NCI-H524 (cell line): ENCODE results near the gene CANT1.

Experiments
- DNase-seq, 2 experiments: peaks; one replicate each; lab custom pipeline; 2025; lab: John Stamatoyannopoulos, UW

Gene CANT1

DNA sequence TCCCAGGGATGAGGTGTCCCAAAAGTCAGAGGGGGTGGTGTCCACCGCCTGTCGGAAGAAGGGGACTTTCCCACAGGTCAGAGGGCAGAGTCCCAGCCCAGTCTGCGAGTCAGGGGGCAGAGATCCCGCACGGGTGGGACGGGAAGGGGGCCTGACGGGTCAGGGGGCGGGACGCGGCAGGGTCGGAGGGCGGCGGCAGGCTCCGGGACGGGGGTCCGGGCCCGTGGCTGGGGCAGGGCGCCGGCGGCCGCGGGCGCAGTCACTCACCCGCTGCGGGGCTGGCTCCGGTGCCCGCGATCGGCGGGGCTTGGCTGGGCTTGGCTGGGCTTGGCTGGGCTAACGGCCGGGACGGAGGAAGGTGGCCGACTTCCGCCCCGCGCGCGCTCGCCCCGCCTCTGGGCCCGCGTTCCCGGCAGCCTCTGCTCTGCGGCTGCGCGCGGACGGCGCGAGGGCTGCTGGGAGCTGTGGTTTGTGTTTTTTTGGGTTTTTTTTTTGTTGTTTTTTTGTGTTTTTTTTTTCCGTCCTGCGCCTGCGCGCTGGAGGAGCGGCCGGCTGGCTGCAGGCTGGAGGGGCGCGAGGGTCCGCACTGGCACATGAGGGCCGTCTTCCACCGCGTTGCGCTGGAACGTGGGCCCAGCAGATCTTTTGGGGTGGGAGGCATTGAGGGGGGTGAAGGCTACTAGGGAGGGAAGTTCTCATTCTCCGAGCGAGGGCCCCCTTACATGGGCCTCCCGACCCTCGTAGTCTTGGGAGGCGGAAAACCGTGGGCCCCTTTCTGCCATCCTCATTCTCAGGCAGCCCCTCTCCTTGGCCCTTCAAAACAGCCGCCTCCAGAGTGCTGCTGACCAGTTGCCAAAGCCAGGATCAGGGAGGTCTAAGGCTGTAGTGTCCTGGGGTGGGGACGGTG is at the start of gene CANT1:
Gene CANT1, minus strand, starts transcription at position 368 of the 907 bp plus-strand sequence. CDS start 12,142 bp downstream, outside the sequence.
- peak; percentile 86 to 91 for DNase-seq

- DNase-seq = no peak
Observed at GRCh38 chr17:79057737-79058385, 48.3 kb upstream of the CANT1 start.

- no peak for DNase-seq
Observed at GRCh38 chr17:79055197-79055596, 45.6 kb upstream of the CANT1 start.

GRCh38 chr17:79054200-79054960 is 44.8 kb upstream of the CANT1 start:
- no peak for DNase-seq

DNA sequence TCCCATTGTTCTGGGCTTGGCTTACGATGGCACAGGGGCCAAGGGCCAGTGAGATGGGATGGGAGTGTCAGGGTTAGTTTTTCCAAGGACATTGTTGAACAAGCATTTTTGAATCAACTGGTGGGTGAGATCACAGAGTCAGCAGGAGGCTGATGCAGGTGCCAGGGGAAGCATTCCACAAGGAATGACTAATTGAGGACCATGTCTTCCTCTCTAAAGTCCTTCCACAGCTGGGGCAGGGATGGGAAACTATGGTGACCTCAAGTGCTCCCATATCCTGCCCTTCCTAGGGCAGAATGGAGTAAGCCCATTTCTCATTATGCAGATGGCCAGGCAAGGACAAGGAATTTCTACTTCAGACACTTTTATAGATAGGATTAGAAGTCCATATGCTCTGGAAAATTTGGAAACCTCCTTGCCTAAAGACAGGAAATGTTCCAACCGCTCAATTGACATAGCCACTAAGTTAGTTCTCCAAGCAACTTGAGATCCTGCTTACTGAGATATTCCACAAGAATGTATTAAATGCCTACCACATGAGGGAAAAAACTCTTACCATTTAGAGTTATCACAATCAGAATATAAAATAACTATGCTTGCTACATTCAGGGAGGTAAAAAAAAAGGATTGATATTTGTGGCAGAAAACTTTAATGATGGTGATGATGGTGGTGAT is 43.8 kb upstream of the CANT1 start:
- peak; percentile 35 to 75 for DNase-seq

GRCh38 chr17:79052131-79052530 is 42.6 kb upstream of the CANT1 start:
- no peak for DNase-seq

DNA sequence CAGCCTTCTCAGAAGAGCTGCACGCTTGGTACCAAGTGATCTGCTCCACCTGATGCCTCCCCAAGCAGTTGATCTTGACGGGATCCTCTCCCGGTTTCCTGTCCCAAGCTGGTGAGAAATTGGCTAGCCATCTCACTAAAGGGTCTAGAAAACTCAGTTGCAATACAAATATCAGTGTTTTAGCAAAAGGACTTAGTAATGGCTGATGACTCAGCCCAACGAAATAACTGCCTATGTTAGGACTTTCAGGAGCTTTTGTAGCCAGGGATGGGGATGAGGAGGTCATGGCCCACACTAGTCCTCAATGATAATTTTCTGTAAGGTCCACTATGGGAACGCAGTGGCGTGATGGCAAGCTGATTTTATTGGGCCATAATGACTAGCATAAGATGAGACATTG is 41.7 kb upstream of the CANT1 start:
- DNase-seq = no peak

DNA sequence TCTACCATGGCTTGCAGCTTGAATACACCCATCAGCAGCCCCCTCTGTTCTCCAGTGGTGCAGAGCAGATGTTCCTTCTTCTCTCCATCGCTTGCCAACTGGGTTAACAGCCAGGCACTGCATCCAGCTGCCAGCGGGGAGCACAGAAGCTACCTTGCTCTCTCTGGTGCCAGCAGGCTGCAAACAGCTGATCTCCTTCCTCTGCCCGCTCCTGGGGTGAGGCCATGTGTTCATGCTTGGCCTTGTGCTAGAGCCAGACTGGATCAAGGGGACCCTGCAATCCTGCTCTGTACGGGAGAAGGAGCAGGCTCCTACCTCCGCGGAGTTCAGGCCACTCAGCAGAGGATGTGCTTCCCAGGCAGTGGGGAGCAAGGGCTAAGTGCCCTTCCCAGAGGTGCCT is 41.0 kb upstream of the CANT1 start:
- peak in 1 of 2 experiments; percentile 68 for DNase-seq

DNA sequence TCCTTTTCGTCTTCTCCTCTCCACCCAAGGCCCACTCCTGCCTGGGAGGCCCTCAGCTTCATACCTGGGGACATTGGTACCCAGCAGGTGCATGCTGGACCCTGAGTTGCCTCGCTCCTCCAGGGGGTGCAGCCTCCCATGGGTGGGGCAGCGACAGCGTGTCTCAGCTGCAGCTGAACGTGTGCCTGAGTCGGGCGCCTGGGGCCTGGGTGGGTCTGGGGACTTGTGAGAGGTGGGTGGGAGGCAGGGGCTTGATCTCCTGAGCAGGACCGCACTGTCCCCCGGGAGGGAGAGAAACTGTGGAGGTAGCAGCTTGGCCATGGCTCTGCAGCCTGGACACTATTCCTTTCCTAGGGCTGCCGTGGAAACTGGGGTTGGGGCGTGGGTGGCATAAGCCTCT is 40.3 kb upstream of the CANT1 start:
- DNase-seq = no peak

GRCh38 chr17:79048826-79049755 is 39.5 kb upstream of the CANT1 start:
- no peak for DNase-seq

DNA sequence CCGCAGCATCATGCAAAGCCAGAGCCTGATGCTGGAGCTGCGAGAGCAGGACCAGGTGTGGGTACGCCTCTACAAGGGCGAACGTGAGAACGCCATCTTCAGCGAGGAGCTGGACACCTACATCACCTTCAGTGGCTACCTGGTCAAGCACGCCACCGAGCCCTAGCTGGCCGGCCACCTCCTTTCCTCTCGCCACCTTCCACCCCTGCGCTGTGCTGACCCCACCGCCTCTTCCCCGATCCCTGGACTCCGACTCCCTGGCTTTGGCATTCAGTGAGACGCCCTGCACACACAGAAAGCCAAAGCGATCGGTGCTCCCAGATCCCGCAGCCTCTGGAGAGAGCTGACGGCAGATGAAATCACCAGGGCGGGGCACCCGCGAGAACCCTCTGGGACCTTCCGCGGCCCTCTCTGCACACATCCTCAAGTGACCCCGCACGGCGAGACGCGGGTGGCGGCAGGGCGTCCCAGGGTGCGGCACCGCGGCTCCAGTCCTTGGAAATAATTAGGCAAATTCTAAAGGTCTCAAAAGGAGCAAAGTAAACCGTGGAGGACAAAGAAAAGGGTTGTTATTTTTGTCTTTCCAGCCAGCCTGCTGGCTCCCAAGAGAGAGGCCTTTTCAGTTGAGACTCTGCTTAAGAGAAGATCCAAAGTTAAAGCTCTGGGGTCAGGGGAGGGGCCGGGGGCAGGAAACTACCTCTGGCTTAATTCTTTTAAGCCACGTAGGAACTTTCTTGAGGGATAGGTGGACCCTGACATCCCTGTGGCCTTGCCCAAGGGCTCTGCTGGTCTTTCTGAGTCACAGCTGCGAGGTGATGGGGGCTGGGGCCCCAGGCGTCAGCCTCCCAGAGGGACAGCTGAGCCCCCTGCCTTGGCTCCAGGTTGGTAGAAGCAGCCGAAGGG is 38.6 kb upstream of the CANT1 start:
- DNase-seq = no peak

DNA sequence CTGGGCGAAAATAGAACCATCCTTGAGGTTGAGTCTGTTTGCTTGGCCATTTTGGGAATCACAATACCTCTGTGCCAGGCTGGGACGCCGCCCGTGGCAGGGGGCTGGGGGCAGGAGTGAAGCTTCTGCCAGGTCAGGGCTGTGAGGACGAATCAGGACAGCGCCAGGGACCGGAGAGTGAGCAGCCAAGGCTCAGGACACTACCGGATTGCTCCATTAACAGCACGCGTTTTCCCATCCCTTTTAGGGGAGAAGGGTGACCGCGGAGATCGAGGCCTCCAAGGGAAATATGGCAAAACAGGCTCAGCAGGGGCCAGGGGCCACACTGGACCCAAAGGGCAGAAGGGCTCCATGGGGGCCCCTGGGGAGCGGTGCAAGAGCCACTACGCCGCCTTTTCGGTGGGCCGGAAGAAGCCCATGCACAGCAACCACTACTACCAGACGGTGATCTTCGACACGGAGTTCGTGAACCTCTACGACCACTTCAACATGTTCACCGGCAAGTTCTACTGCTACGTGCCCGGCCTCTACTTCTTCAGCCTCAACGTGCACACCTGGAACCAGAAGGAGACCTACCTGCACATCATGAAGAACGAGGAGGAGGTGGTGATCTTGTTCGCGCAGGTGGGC is 37.8 kb upstream of the CANT1 start:
- DNase-seq = no peak

DNA sequence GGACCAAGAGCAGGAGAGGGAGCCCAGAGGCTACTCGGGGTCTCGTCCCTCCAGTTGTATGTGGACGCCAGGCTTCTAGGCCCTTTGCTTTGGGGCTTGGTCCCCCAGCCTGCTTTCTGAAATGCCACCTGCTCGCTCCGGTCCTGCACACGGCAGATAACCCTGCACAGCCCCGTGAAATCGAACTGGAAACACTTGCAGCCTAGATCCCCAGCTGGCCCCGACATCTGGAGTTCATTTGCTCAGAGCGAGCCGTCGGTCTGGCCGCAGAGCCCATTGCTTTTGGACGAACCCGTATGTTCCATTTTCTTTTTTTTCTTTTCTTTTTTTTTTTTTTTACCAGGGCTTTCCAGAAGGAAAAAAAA is 37.3 kb upstream of the CANT1 start:
- DNase-seq = peak; percentile 91 to 97

GRCh38 chr17:79046197-79046915 is 36.8 kb upstream of the CANT1 start:
- peak; percentile 82 to 89 for DNase-seq

- DNase-seq = peak; percentile 81 to 91
Observed at GRCh38 chr17:79045842-79046196, 36.3 kb upstream of the CANT1 start.

GRCh38 chr17:79045001-79045729 is 35.6 kb upstream of the CANT1 start:
- DNase-seq = no peak

DNA sequence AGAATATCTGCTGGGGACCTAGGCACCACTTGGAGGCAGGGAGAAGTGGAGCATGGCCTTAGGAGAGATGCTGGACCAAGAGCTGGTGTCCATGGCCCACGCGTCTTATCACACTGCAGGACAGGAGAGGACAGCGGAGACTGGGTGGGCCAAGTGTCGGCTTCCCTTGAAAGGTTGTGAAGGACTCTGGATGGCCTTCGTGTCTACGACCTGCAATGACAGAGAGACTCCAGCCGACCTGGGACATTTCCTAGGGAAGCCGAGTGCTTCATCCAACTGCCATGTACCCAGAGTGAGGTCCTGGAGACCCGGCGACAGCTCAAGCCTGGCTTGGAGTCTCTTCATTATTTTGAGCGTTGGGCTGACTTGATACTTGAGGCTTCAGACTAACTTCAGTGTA is 34.9 kb upstream of the CANT1 start:
- DNase-seq = no peak

DNA sequence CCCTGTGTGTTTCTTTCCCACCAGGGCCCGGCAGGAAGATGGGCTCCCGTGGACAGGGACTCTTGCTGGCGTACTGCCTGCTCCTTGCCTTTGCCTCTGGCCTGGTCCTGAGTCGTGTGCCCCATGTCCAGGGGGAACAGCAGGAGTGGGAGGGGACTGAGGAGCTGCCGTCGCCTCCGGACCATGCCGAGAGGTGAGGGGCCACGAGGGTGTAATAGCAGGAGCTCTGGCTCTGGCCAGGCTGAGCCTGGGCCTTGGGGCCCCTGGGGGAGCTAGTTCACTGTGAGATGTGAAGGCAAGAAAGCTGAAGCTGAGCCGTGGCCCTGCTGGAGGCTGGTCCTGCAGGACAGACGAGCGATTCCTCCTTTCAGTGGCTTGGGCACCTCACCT is 34.4 kb upstream of the CANT1 start:
- DNase-seq = no peak
